H1 (cell line): ENCODE data around the gene TEX22.

Experiments
- CTCF ChIP-seq, 3 experiments: IDR thresholded peaks; 1 replicate in 2 of 3; 2 replicates in 1 of 3; pipeline versions ENCODE4 v1.5.1 to v1.6.1; 2011; ENCODE audit warnings: low read length in 3 of 3, mild to moderate bottlenecking in 3 of 3, inconsistent platforms in 2 of 3, low read depth in 1 of 3, moderate library complexity in 1 of 3; ENCODE audit not compliant: insufficient read depth in 1 of 3; ENCODE audit errors: control extremely low read depth in 1 of 3
- GTF2F1 ChIP-seq: IDR thresholded peaks from 2 replicates; pipeline ENCODE4 v1.6.1; 2012; ENCODE audit warnings: low read depth, low read length, improper control_type of control experiment, borderline replicate concordance
- TEAD4 ChIP-seq: IDR thresholded peaks from 2 replicates; pipeline ENCODE4 v1.6.1; 2012; ENCODE audit warnings: low read depth, low read length, inconsistent platforms, mixed read lengths

- TF ChIP-seq CTCF (IDR thresholded peaks at IDR 0.05; ENCODE audit: control extremely low read depth in 1 of 3, insufficient read depth in 1 of 3, low read depth in 1 of 3, low read length in 3 of 3): no peak
- no peak for TF ChIP-seq GTF2F1
- TF ChIP-seq TEAD4: no peak
These were observed 10.3 kb downstream of the TEX22 start for GRCh38 chr14:105408592-105408991.
